ENCODE measurements around the gene IMMT. TPM values are rescaled to one million over a fixed set of nuclear protein-coding genes. Genes with fewer than 3 reads are reported as not detected.
"Not testable (repeated sequence)": the region's sequence is repeated elsewhere in the genome, so short reads cannot be mapped to it uniquely, and the experiment has no call there.

IMMT gene
- total RNA-seq, 1 experiment from 2014 or later = 172 TPM

DNA sequence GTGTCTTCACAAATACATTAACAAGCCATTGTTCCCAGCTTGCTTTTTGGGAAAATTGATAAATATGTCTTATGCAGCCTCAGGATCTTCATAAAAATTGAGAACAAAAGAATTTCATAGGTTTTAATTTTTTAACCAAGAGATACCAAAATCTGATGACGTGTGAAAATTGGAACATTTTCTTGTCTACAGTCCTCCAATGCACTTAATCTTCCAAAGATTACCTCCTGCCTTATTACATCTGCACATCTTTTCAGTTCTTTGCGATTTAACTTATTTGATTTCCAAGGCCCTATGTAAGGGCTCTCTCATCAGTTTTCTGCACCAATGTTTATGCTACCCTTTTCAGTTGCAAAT lies 7.1 kb upstream of the IMMT start:
- POLR2A ChIA-PET (ENCODE audit: low non-redundant PET) = interaction anchor here (0.6 kb wide), 1 partner anchor 195 kb away, joined by 3 read pairs; no protein-coding TSS in a partner anchor
- DNase-seq (ENCODE audit: low spot score) = no peak
- H3K4me1 ChIP-seq (ENCODE audit: insufficient read depth, low read length, poor library complexity, severe bottlenecking) = peaks cover 4% of the 10 kb centered on the region
- TF ChIP-seq, protein P1, sequence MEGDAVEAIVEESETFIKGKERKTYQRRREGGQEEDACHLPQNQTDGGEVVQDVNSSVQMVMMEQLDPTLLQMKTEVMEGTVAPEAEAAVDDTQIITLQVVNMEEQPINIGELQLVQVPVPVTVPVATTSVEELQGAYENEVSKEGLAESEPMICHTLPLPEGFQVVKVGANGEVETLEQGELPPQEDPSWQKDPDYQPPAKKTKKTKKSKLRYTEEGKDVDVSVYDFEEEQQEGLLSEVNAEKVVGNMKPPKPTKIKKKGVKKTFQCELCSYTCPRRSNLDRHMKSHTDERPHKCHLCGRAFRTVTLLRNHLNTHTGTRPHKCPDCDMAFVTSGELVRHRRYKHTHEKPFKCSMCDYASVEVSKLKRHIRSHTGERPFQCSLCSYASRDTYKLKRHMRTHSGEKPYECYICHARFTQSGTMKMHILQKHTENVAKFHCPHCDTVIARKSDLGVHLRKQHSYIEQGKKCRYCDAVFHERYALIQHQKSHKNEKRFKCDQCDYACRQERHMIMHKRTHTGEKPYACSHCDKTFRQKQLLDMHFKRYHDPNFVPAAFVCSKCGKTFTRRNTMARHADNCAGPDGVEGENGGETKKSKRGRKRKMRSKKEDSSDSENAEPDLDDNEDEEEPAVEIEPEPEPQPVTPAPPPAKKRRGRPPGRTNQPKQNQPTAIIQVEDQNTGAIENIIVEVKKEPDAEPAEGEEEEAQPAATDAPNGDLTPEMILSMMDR (conservative IDR thresholded peaks at IDR 0.05; ENCODE audit: low read depth, low read length) = no peak
- no peak for TF ChIP-seq EZH2 (IDR thresholded peaks at IDR 0.05; ENCODE audit: borderline replicate concordance, low read depth, low read length, poor library complexity, severe bottlenecking)
- intact Hi-C loops (cut with micrococcal nuclease; ENCODE audit: unreplicated experiment) = no loop called here
- CTCF ChIA-PET = interaction anchor here (1.3 kb wide), 1 partner anchor 171 kb away, joined by 3 read pairs; no protein-coding TSS in a partner anchor
- no peak overlapping the region for H3K4me3 ChIP-seq (ENCODE audit: low read depth, low read length, poor library complexity, severe bottlenecking)
- BruUV-seq (replicated peaks) = no TSS peak
- H3K27ac ChIP-seq (ENCODE audit: low read depth, low read length, poor library complexity, severe bottlenecking) = no peak overlapping the region
- no peaks in the 10 kb centered on the region for H3K9me3 ChIP-seq (ENCODE audit: low read depth, low read length, poor library complexity, severe bottlenecking)
- H3K27me3 ChIP-seq (replicated peaks; ENCODE audit: insufficient read depth, low read depth, low read length, poor library complexity) = no peaks in the 10 kb centered on the region
- H3K36me3 ChIP-seq (ENCODE audit: insufficient read depth, low read length, poor library complexity, severe bottlenecking) = peaks cover 18% of the 10 kb centered on the region

DNA sequence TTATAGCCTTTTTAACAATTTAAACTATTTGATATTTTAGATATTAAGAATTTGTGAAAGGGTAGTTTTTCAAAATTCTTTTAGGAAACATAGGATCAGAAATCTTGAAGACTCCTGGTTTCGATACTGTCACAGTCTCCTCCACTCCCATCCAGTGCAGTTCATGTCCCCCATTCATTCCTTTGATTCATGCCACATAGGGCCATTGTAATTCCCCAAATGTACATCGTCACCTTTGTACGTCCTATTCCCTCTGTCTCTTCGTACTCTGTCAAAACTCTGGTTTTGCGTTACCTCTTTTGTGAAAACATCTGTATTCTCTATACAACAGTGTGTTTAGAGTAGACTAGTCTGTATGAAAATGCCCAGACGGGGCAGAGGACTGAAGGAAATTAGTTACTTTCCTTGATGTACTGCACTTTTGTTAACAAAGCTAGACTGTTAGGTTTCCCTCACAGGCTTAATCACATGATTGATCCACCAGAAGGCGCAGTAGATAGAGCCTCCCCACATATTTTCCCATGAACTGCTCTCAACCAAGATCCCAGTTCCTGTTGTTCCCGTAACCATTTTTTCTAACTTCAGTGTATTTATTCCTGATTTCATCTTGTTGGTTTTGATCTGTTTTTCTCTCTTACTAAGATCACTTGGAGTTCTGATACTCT lies 6.5 kb upstream of the IMMT start:
- CTCF ChIA-PET = interaction anchor here (1.3 kb wide), 1 partner anchor 171 kb away, joined by 3 read pairs; no protein-coding TSS in a partner anchor
- no peak for DNase-seq (ENCODE audit: low spot score)
- H3K27me3 ChIP-seq (replicated peaks; ENCODE audit: insufficient read depth, low read depth, low read length, poor library complexity) = no peaks in the 10 kb centered on the region
- POLR2A ChIA-PET (ENCODE audit: low non-redundant PET) = interaction anchor here (0.6 kb wide), 1 partner anchor 196 kb away, joined by 3 read pairs; no protein-coding TSS in a partner anchor
- intact Hi-C loops (cut with micrococcal nuclease; ENCODE audit: unreplicated experiment) = no loop called here
- no TSS peak for BruUV-seq (replicated peaks)
- peak overlapping the region; percentile 2 for H3K27ac ChIP-seq (ENCODE audit: low read depth, low read length, poor library complexity, severe bottlenecking)
- H3K9me3 ChIP-seq (ENCODE audit: low read depth, low read length, poor library complexity, severe bottlenecking) = no peaks in the 10 kb centered on the region
- H3K4me3 ChIP-seq (ENCODE audit: low read depth, low read length, poor library complexity, severe bottlenecking) = no peak overlapping the region
- peaks cover 13% of the 10 kb centered on the region for H3K36me3 ChIP-seq (ENCODE audit: insufficient read depth, low read length, poor library complexity, severe bottlenecking)
- peaks cover 4% of the 10 kb centered on the region for H3K4me1 ChIP-seq (ENCODE audit: insufficient read depth, low read length, poor library complexity, severe bottlenecking)
- TF ChIP-seq EZH2 (IDR thresholded peaks at IDR 0.05; ENCODE audit: borderline replicate concordance, low read depth, low read length, poor library complexity, severe bottlenecking) = no peak
- TF ChIP-seq, protein P1 (conservative IDR thresholded peaks at IDR 0.05; ENCODE audit: low read depth, low read length) = 0 out of 2 replicates have a peak, but pooled peaks have one; percentile 18

DNA sequence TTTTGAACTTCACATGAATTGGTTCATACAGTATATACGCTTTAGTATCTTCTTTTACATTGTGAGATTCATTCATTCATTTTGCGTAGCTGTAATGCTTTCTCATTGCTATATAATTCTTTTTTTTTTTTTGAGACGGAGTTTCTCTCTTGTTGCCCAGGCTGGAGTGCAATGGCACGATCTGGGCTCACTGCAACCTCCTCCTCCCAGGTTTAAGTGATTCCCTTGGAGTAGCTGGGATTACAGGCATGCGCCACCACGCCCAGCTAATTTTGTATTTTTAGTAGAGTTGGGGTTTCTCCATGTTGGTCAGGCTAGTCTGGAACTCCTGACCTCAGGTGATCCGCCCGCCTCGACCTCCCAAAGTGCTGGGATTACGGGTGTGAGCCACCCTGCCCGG lies 5.3 kb upstream of the IMMT start:
- H3K36me3 ChIP-seq (ENCODE audit: insufficient read depth, low read length, poor library complexity, severe bottlenecking); intact Hi-C loops (cut with micrococcal nuclease; ENCODE audit: unreplicated experiment); POLR2A ChIA-PET (ENCODE audit: low non-redundant PET): not testable (repeated sequence)

DNA sequence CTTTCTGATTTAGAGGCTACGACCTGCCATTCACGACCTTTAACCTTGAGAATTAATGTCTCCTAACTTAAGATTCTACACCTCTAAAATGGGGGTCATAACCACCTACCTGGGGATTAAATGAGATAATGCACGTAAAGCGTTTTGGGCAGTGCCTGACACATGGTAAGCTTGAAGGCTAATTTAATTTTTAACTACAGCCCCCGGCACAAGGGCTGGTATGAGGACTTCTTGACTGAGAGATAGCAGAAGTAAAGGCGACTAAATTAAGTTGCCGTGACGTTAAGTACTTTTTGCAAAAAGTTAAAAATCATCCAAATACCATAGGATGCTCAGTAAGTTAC lies 4.5 kb upstream of the IMMT start:
- peak overlapping the region; percentile 89 for H3K27ac ChIP-seq (ENCODE audit: low read depth, low read length, poor library complexity, severe bottlenecking)
- intact Hi-C loops (cut with micrococcal nuclease; ENCODE audit: unreplicated experiment) = no loop called here
- peaks cover 4% of the 10 kb centered on the region for H3K4me1 ChIP-seq (ENCODE audit: insufficient read depth, low read length, poor library complexity, severe bottlenecking)
- POLR2A ChIA-PET (ENCODE audit: low non-redundant PET) = no interaction called here
- TF ChIP-seq, protein P1 (conservative IDR thresholded peaks at IDR 0.05; ENCODE audit: low read depth, low read length) = no peak
- TF ChIP-seq EZH2 (IDR thresholded peaks at IDR 0.05; ENCODE audit: borderline replicate concordance, low read depth, low read length, poor library complexity, severe bottlenecking) = no peak
- CTCF ChIA-PET = interaction anchor here (0.9 kb wide), 1 partner anchor 21 kb away, joined by 3 read pairs; no protein-coding TSS in a partner anchor
- H3K4me3 ChIP-seq (ENCODE audit: low read depth, low read length, poor library complexity, severe bottlenecking) = peak overlapping the region; percentile 86
- BruUV-seq (replicated peaks) = no TSS peak
- no peak for DNase-seq (ENCODE audit: low spot score)
- H3K36me3 ChIP-seq (ENCODE audit: insufficient read depth, low read length, poor library complexity, severe bottlenecking) = no peaks in the 10 kb centered on the region
- no peaks in the 10 kb centered on the region for H3K27me3 ChIP-seq (replicated peaks; ENCODE audit: insufficient read depth, low read depth, low read length, poor library complexity)
- no peaks in the 10 kb centered on the region for H3K9me3 ChIP-seq (ENCODE audit: low read depth, low read length, poor library complexity, severe bottlenecking)

More for the DNA sequence above, 5.3 kb upstream of the IMMT start:
- H3K9me3 ChIP-seq (ENCODE audit: low read depth, low read length, poor library complexity, severe bottlenecking); BruUV-seq (replicated peaks); H3K4me1 ChIP-seq (ENCODE audit: insufficient read depth, low read length, poor library complexity, severe bottlenecking); DNase-seq (ENCODE audit: low spot score); CTCF ChIA-PET; H3K27me3 ChIP-seq (replicated peaks; ENCODE audit: insufficient read depth, low read depth, low read length, poor library complexity): not testable (repeated sequence)
- H3K4me3 ChIP-seq (ENCODE audit: low read depth, low read length, poor library complexity, severe bottlenecking) = peak overlapping the region; percentile 86
- H3K27ac ChIP-seq (ENCODE audit: low read depth, low read length, poor library complexity, severe bottlenecking) = peak overlapping the region; percentile 89

Data from A673 (cell line).